Common myeloid progenitor, CD34-positive (primary cell): ENCODE results near the gene GARS1.
A peak's percentile ranks its signal among the peaks of the same experiment; 100 is the strongest.

Experiments
- CTCF ChIA-PET: fragments of 350-600 bp; sonication (Branson Sonifier 250); formaldehyde crosslinking; loops from one replicate; lab custom pipeline; 2021; ENCODE audit warnings: antibody characterized with exemption; lab: Charles Lee
- POLR2A ChIA-PET: fragments of 350-600 bp; sonication (Branson Sonifier 250); formaldehyde crosslinking; loops from one replicate; lab custom pipeline; 2021; ENCODE audit warnings: antibody characterized with exemption; lab: Charles Lee
- DNase-seq, 3 donors: peaks; one replicate each; pipeline versions ENCODE4 v3.0.0 to v3.0.0-alpha.2; 2013
- H3K27ac ChIP-seq, 2 experiments: 1 replicate in 1 of 2; 2 replicates in 1 of 2; pipeline ENCODE4 v1.7.0; 2013; ENCODE audit warnings: inconsistent platforms in 2 of 2, low read length in 2 of 2, mild to moderate bottlenecking in 2 of 2, low read depth in 1 of 2, moderate library complexity in 1 of 2; ENCODE audit not compliant: severe bottlenecking in 2 of 2, insufficient read depth in 1 of 2, poor library complexity in 1 of 2
- H3K27me3 ChIP-seq, 5 experiments: replicated peaks in 2 of 5; 1 replicate in 3 of 5; 2 replicates in 2 of 5; pipeline versions ENCODE4 v1.6.1 to v1.7.0; 2013; ENCODE audit warnings: low read length in 4 of 5, mild to moderate bottlenecking in 2 of 5, moderate library complexity in 2 of 5, inconsistent platforms in 1 of 5; ENCODE audit not compliant: insufficient read depth in 5 of 5, control insufficient read depth in 4 of 5
- H3K36me3 ChIP-seq, 4 experiments: 1 replicate in 2 of 4; 2 replicates in 2 of 4; pipeline versions ENCODE4 v1.6.1 to v1.7.0; 2013; ENCODE audit warnings: low read length in 3 of 4, control low read depth in 1 of 4, mild to moderate bottlenecking in 1 of 4; ENCODE audit not compliant: control insufficient read depth in 4 of 4, insufficient read depth in 4 of 4
- H3K4me1 ChIP-seq, 4 experiments: 1 replicate in 3 of 4; 2 replicates in 1 of 4; pipeline versions ENCODE4 v1.6.1 to v1.7.1; 2013; ENCODE audit warnings: low read length in 3 of 4, mild to moderate bottlenecking in 3 of 4, control low read depth in 1 of 4, inconsistent platforms in 1 of 4, moderate library complexity in 1 of 4; ENCODE audit not compliant: control insufficient read depth in 4 of 4, insufficient read depth in 4 of 4; ENCODE audit errors: control extremely low read depth in 1 of 4
- H3K4me3 ChIP-seq, 7 experiments: 1 replicate in 4 of 7; 2 replicates in 3 of 7; pipeline versions ENCODE4 v1.5.1 to v1.7.0; 2013; ENCODE audit warnings: mild to moderate bottlenecking in 7 of 7, low read length in 6 of 7, moderate library complexity in 6 of 7, inconsistent platforms in 2 of 7, low read depth in 2 of 7, control low read depth in 1 of 7; ENCODE audit not compliant: insufficient read depth in 4 of 7, control insufficient read depth in 1 of 7; ENCODE audit errors: extremely low read depth in 1 of 7
- H3K9me3 ChIP-seq, 5 experiments: 1 replicate in 4 of 5; 2 replicates in 1 of 5; pipeline versions ENCODE4 v1.6.1 to v1.7.1; 2013; ENCODE audit warnings: low read length in 4 of 5, mild to moderate bottlenecking in 2 of 5, inconsistent platforms in 1 of 5, low read depth in 1 of 5, moderate library complexity in 1 of 5; ENCODE audit not compliant: control insufficient read depth in 4 of 5, insufficient read depth in 2 of 5; ENCODE audit errors: control extremely low read depth in 1 of 5
- WGBS: methylation state at CpG from one replicate; pipeline ENCODE4 v1.1.5; 2013; ENCODE audit not compliant: insufficient coverage; 5-methylcytosine and 5-hydroxymethylcytosine counted together

Gene GARS1

DNA sequence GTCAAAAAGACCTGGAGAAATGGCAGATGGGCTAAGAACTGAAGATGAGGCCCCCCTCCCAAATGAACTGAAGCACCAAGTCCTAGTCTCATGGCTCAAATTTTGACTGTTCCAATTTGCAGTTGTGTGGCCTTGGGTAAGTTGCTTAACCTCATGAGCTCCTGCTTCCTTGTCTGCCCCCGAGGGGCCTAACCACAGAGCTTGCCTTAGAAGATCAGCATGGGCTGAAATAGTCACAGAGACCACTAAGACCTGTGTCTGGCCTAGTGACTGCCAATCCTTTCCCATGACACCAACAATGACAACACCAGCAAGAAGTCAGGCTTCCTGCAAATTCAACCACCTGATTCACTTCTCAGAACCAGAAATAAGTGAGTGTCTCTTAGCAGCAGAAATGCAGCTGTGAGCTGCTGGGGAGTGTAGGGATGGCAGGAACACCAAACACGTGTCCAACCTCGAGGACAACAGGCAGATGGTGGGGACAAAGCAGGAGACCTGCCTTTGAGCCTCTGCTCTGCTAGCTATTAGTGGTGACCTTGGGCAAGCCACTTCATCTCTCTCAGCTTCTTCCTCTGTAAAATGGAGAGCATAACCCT is 63.9 kb downstream of the GARS1 start:
- ChIA-PET POLR2A (interaction anchor here (0.8 kb wide), 1 partner anchor 39 kb away, joined by 3 read pairs; no protein-coding TSS in a partner anchor), CTCF (interaction anchor here (0.9 to 1.4 kb wide), 3 partner anchors 9 to 25 kb away, joined by 3 read pairs; no protein-coding TSS in a partner anchor)
- Histone ChIP-seq H3K36me3 (no peaks in the 10 kb centered on the region), H3K4me3 (no peak overlapping the region), H3K9me3 (no peaks in the 10 kb centered on the region), H3K4me1 (peaks cover 0 to 19% (median 0%) of the 10 kb centered on the region in 4 experiments), H3K27ac (no peak overlapping the region), H3K27me3 (no peaks in the 10 kb centered on the region)
- DNase-seq: peak in 2 of 3 donors; percentile 51 to 60
- WGBS: 70% methylated on average over 3 of the region's 3 CpGs

DNA sequence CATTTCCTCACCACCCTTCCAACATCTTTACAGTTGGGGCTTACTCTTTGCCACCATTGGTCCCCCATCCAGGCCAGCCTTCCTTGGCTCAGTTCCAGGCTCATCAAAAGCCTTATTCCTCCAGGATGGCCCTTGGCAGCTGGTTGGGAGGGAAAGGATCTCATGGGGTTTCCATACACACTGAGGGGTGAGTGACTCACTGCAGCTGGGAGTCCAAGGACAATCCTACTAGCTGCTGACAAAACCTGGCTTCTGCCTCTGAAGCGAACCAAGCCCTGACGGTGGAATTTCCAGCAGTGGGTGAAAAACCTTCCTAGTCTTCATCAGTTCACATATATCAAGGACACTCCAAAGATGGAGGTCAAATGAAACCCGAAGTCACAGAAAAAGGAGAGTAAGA is 64.6 kb downstream of the GARS1 start:
- no peak overlapping the region for H3K4me3 ChIP-seq
- ChIA-PET CTCF (interaction anchor here (0.9 to 1.2 kb wide), 2 partner anchors 9 to 24 kb away, joined by 3 read pairs; no protein-coding TSS in a partner anchor), POLR2A (no interaction called here)
- peaks cover 0 to 3% (median 0%) of the 10 kb centered on the region in 5 experiments for H3K27me3 ChIP-seq
- H3K4me1 ChIP-seq: peaks cover 0 to 19% (median 0%) of the 10 kb centered on the region in 4 experiments
- no peak overlapping the region for H3K27ac ChIP-seq
- no peak for DNase-seq
- H3K9me3 ChIP-seq: no peaks in the 10 kb centered on the region
- no peaks in the 10 kb centered on the region for H3K36me3 ChIP-seq
- WGBS: no CpG with 5 or more reads among the region's 3 CpGs

DNA sequence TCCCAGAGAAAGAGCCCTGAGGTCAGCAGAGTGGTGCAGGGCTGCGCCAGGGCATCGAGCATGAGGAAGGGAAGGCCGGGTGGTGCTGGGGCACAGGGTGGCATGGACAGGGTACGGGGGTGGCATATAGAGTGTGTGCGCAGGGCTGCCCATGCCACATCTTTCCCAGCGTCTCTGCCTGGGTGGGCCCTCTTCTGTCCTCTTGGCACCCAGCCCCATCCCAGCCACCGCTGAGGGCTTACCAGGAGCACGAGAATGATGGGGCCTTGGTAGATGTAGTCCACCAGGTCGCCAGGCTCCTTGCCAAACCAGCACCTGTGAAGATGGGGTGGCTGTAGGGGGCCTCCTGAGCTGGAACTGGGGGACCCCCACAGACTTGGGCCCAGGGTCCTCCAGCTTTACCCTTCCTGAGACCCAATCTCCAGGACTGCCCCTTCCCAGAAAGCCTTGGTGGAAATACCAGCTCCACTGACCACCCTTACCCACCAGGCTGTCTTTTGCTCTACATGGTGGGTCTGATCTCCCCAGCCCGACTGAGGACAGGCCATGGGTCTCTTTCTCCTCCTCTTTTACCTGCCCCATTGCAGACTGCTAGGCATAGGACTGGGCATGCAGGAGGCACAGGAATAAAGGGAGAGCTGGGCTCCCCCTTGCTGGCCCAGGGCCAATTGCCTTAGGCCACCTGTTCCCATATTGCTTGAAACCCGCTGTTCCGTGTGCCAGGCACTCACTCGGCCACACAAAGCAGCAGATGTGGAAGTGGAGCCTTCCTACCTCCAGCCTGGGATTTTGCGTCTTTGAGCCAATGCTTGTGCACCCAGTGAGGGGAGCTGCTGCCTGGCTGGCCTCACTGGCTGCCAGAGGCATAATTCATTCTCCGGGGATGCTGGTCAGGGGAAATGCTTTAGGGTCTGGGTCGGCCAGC is 65.9 kb downstream of the GARS1 start:
- no peaks in the 10 kb centered on the region for H3K36me3 ChIP-seq
- CTCF ChIA-PET: interaction anchor here (0.6 to 1.1 kb wide), 2 partner anchors 22 to 86 kb away, joined by 3 read pairs; partner anchors contain the start of gene CRHR2
- POLR2A ChIA-PET: no interaction called here

DNA sequence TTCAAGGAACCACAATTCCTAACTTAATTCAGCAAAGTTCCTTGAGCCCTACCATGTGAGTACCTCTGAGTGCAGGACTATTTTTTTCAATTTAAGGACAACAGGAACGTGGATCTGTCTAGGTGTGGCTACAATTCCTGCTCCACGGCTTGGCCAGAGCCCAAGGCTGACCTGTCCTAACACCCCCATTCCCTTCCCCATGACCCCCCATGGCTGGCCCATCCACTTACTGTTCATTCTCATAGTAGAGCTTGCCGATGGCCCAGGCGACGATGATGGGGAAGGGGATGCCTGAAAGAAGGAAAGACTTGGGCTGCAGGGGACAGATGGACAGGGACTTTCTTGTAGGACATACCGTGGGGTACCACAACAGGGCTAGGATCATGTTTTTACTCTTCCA is 67.2 kb downstream of the GARS1 start:
- Histone ChIP-seq H3K9me3 (no peaks in the 10 kb centered on the region), H3K4me3 (no peak overlapping the region), H3K27me3 (peaks cover 0 to 3% (median 0%) of the 10 kb centered on the region in 5 experiments), H3K36me3 (no peaks in the 10 kb centered on the region), H3K4me1 (peaks cover 0 to 19% (median 0%) of the 10 kb centered on the region in 4 experiments), H3K27ac (no peak overlapping the region)
- POLR2A ChIA-PET: no interaction called here
- CTCF ChIA-PET: interaction anchor here (0.7 kb wide), 1 partner anchor 78 kb away, joined by 3 read pairs; no protein-coding TSS in a partner anchor
- no peak for DNase-seq
- WGBS: 97% methylated on average over 3 of the region's 6 CpGs

More for the DNA sequence above, 65.9 kb downstream of the GARS1 start:
- peaks cover 0 to 3% (median 0%) of the 10 kb centered on the region in 5 experiments for H3K27me3 ChIP-seq
- no peak overlapping the region for H3K4me3 ChIP-seq
- no peak for DNase-seq
- no peak overlapping the region for H3K27ac ChIP-seq
- no peaks in the 10 kb centered on the region for H3K9me3 ChIP-seq
- H3K4me1 ChIP-seq: peaks cover 0 to 19% (median 0%) of the 10 kb centered on the region in 4 experiments
- WGBS: 93% methylated on average over 12 of the region's 16 CpGs

DNA sequence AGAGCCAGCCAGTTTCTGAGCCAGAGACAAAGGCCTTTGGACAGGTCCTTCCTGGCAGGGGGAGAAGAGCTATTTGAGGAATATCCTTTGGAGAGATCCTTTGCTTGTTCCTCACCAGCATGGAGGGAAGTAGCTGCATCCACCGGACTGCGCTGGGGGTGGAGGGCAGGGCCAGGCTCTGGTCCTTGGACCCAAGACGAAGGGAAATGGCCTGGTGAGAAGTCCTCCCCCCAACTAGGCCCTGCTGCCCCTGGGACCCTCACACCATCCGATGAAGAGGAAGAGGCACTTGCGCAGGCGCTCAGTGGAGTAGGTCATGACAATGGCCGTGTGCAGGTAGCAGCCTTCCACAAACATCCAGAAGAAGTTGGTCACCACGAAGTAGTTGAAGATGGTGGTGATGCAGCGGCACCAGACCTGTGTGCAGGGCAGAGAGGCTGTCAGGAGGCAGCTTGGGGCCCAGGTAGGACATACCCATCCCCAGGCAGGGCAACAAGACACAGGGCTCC is 67.8 kb downstream of the GARS1 start:
- POLR2A ChIA-PET: no interaction called here
- no peak overlapping the region for H3K4me3 ChIP-seq
- peaks cover 0 to 3% (median 0%) of the 10 kb centered on the region in 5 experiments for H3K27me3 ChIP-seq
- no peak overlapping the region for H3K27ac ChIP-seq
- CTCF ChIA-PET: interaction anchor here (1.4 kb wide), 1 partner anchor 77 kb away, joined by 4 read pairs; no protein-coding TSS in a partner anchor
- H3K9me3 ChIP-seq: no peaks in the 10 kb centered on the region
- H3K36me3 ChIP-seq: no peaks in the 10 kb centered on the region
- WGBS: 100% methylated on average over 6 of the region's 9 CpGs
- peaks cover 0 to 19% (median 0%) of the 10 kb centered on the region in 4 experiments for H3K4me1 ChIP-seq
- DNase-seq: no peak

DNA sequence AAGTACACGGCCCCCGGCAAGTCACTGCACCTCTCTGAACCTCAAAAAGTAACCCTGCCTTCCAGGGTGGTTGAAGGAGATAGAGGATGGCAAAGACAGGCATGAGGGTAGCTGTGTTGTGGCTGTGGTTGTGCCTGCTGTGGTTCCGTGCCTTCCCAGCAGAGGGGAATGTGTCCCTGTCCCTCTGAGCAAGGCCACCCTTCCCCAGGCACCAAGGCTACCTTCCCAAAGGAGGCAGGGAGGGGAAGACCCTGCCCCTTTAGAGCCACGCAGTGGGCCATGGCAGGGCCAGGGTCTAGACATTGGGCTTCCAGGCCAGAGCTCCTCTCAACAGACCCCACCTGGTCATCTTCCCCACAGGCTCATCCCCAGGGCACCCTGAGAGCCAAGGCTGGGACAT is 68.7 kb downstream of the GARS1 start:
- CTCF ChIA-PET: interaction anchor here (1.1 to 1.4 kb wide), 2 partner anchors 14 to 76 kb away, joined by 4 read pairs; no protein-coding TSS in a partner anchor
- Histone ChIP-seq H3K4me1 (peaks cover 0 to 12% (median 0%) of the 10 kb centered on the region in 4 experiments), H3K4me3 (no peak overlapping the region), H3K27me3 (peaks cover 0 to 3% (median 0%) of the 10 kb centered on the region in 5 experiments), H3K27ac (no peak overlapping the region), H3K36me3 (no peaks in the 10 kb centered on the region), H3K9me3 (no peaks in the 10 kb centered on the region)
- POLR2A ChIA-PET: no interaction called here
- WGBS: 100% methylated on average over 1 of the region's 4 CpGs
- DNase-seq: no peak
